DMS53 (cell line): ENCODE data around the gene UBXN7.
"Not testable (repeated sequence)": the region's sequence is repeated elsewhere in the genome, so short reads cannot be mapped to it uniquely, and the experiment has no call there.

Source experiments
- DNase-seq: peaks from one replicate; lab custom pipeline; 2025; lab: John Stamatoyannopoulos, UW

The UBXN7 gene

DNA sequence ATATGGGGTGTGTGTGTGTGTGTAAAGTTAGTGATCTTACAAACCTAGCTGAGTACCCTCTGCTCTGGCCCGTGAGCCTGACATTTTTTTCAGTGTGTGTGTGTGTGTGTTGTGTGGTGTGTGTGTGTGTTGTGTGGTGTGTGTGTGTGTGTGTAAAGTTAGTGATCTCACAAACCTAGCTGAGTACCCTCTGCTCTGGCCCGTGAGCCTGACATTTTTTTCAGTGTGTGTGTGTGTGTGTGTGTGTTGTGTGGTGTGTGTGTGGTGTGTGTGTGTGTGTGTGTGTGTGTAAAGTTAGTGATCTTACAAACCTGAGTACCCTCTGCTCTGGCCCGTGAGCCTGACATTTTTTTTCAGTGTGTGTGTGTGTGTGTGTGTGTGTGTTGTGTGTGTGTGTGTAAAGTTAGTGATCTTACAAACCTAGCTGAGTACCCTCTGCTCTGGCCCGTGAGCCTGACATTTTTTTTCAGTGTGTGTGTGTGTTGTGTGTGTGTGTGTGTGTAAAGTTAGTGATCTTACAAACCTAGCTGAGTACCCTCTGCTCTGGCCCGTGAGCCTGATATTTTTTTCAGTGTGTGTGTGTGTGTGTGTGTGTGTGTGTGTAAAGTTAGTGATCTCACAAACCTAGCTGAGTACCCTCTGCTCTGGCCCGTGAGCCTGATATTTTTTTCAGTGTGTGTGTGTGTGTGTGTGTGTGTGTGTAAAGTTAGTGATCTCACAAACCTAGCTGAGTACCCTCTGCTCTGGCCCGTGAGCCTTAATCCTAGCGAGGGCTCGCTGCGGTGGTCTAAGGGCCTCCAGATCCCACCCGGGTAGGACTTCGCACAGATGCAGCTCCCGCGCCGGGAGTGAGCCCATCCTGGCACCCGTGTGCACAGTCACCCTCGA lies 115.2 kb downstream of the UBXN7 start:
- not testable (repeated sequence) for DNase-seq

DNA sequence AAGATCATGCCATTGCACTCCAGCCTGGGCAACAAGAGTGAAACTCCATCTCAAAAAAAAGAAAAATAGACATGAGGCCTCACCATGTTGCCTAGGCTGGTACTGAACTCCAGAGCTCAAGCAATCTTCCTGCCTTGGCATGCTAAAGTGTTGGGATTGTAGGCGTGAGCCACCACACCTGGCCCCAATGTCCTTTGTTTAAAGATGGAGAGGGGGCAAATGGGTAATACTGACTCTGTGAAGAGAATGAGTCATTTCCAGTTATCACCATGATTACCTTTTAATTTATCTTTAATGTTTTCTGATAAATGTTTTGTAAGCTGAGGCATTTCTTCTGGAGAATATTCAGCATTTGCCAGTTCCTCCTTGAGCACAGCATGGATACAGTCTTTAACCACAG lies 116.4 kb downstream of the UBXN7 start:
- no peak for DNase-seq

DNA sequence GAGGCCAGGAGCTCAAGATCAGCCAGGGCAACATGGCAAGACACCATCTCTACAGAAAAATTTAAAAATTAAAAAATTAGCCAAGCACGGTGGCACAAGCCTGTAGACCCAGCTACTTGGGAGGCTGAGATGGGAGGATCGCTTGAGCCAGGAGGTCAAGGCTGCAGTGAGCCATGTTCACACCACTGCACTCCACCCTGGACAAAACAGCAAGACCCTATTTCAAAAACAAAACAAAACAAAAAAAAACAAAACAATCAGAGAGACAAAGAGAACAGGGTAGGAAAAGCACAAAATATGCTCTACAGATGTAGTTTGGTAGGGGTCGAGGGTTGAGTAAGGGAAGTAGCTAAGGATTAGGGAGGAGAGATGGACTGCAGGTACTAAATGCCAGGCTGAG lies 117.6 kb downstream of the UBXN7 start:
- no peak for DNase-seq

DNA sequence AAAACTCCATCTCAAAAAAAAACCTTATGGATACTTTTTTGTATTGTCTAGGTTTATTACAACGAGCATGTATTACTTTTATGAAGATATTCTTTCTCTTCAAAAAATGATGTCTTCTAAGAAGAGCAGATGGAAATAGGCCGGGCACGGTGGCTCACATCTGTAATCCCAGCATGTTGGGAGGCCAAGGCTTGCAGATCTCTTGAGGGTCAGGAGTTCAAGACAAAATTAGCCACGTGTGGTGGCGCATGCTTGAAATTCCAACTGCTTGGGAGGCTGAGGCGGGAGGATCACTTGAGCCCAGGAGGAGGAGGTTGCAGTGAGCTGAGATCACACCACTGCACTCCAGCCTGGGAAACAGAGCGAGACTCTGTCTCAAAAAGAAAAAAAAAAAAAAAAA lies 118.1 kb downstream of the UBXN7 start:
- not testable (repeated sequence) for DNase-seq

DNA sequence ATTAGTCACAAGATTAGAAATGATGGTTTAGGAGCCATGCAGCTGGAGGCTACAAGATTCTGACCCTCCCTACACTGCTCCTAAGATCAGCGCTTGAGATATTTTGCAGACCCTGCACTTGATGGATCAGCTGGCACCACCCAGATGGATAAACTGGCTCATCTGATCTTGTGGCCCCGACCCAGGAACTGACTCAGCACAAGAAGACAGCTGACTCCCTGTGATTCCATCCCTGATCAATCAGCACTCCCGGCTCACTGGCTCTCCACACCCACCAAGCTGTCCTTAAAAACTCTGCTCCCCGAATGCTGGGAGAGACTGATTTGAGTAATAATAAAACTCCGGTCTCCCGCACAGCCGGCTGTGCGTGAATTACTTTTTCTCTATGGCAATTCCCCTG lies 129.3 kb downstream of the UBXN7 start:
- DNase-seq, result not testable (repeated sequence)

DNA sequence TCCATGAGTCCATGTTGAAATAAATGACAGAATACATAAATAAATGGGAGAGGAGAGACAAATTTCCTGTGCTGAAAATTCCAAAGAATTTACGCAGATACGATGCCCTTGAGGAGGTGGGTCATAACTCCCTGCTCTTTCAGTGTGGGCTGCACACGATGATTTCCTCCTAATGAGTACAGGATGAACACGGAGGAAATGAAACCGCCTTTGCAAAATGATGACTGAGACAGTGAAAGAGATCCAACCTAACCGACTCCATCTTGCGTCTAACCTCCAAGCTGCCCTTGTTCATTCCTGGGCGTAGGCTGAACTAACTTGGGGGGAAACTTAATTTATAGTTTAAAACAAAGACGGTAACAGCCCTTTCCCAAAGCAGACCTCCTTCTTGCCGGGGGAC lies 129.7 kb downstream of the UBXN7 start:
- not testable (repeated sequence) for DNase-seq

- no peak for DNase-seq
These were observed 133.7 kb downstream of the UBXN7 start for GRCh38 chr3:196298521-196298920.
